Sigmoid colon (tissue), 7 donors: Measurements from ENCODE around the gene CSF1R. TPM values are rescaled to one million over a fixed set of nuclear protein-coding genes. Genes with fewer than 3 reads are reported as not detected.

Experiments used
- DNase-seq: peaks from one replicate; pipeline ENCODE4 v3.0.0-alpha.2; 2019
- H3K27ac ChIP-seq, 4 donors: fragments of 200-600 bp; sonication (generic); one replicate each; pipeline ENCODE4 v1.5.1; 2016 to 2019; ENCODE audit warnings: mild to moderate bottlenecking in 1 of 4
- H3K27me3 ChIP-seq, 3 donors: fragments of 200-600 bp; sonication (generic); one replicate each; pipeline ENCODE4 v1.5.1; 2019; ENCODE audit warnings: mild to moderate bottlenecking in 1 of 3
- H3K36me3 ChIP-seq, 4 donors: fragments of 200-600 bp; sonication (generic); one replicate each; pipeline ENCODE4 v1.5.1; 2016 to 2019
- H3K4me1 ChIP-seq, 4 donors: fragments of 200-600 bp; sonication (generic); one replicate each; pipeline ENCODE4 v1.5.1; 2017 to 2019
- H3K4me3 ChIP-seq, 4 donors: fragments of 200-600 bp; sonication (generic); one replicate each; pipeline ENCODE4 v1.5.1; 2017 to 2019; ENCODE audit warnings: mild to moderate bottlenecking in 2 of 4, moderate library complexity in 1 of 4
- H3K9me3 ChIP-seq, 4 donors: fragments of 200-600 bp in 3 of 4; sonication (generic) in 3 of 4; one replicate each; pipeline versions ENCODE4 v1.5.1 to v1.6.1; 2013 to 2019
- CTCF ChIP-seq, 4 experiments: fragments of 450-650 bp in 3 of 4; fragments of 200-600 bp in 1 of 4; IDR thresholded peaks; one replicate each; pipeline ENCODE4 v1.5.1; 2016 to 2019; ENCODE audit warnings: antibody characterized with exemption in 4 of 4, mild to moderate bottlenecking in 3 of 4, moderate library complexity in 2 of 4
- EP300 ChIP-seq, 4 donors: sonication (generic); formaldehyde crosslinking; IDR thresholded peaks; one replicate each; pipeline ENCODE4 v1.6.1; 2017; ENCODE audit warnings: antibody characterized with exemption in 4 of 4
- POLR2A ChIP-seq, 2 donors: fragments of 450-650 bp; IDR thresholded peaks; one replicate each; pipeline ENCODE4 v1.6.1; 2016; ENCODE audit warnings: antibody characterized with exemption in 2 of 2, mild to moderate bottlenecking in 2 of 2, moderate library complexity in 2 of 2
- POLR2AphosphoS5 ChIP-seq, 4 donors: sonication (generic); formaldehyde crosslinking; IDR thresholded peaks; one replicate each; pipeline ENCODE4 v1.6.1; 2017; ENCODE audit warnings: antibody characterized with exemption in 4 of 4
- WGBS, 2 donors: extraction: QIAGEN DNeasy Blood & Tissue Kit; methylation state at CpG; one replicate each; pipeline ENCODE4 v1.1.7; 2013; 5-methylcytosine and 5-hydroxymethylcytosine counted together
- intact Hi-C: fragments of 100-400 bp; cut with DNase I; formaldehyde crosslinking; loops from one replicate; pipeline ENCODE4 v1.15.1; 2023
- polyA plus RNA-seq, 3 donors: library from polyadenylated mRNA; stranded (reverse); fragments of 200-250 nt; gene quantifications; one replicate each; pipeline ENCODE4 v1.2.3, GENCODE V29; 2013
- total RNA-seq, 4 donors: library from RNA; depleted of rRNA; stranded (reverse); fragments of >200 nt; gene quantifications; one replicate each; pipeline ENCODE4 v1.1.0, GENCODE V29; 2016
- donor health status: healthy with polysubstance abuse.
- donor health status: Bipolar disorder and iron deficiency.
- donor health status: healthy.

CSF1R gene
- total and polyA plus RNA-seq, 7 donors: 10.8 to 44.4 (median 26.1) TPM

- intact Hi-C loops: no loop called here
- DNase-seq: peak; percentile 58
- Histone ChIP-seq H3K27me3 (no peaks in the 10 kb centered on the region), H3K36me3 (peaks cover 0 to 14% (median 3%) of the 10 kb centered on the region in 4 donors), H3K27ac (no peak overlapping the region), H3K4me1 (no peaks in the 10 kb centered on the region), H3K4me3 (no peak overlapping the region), H3K9me3 (no peaks in the 10 kb centered on the region)
- TF ChIP-seq POLR2A (IDR thresholded peaks at IDR 0.05): no peak
- 91% methylated on average over 11 of the region's 11 CpGs for WGBS, 2 donors
These were observed 26.7 kb downstream of the CSF1R start for GRCh38 chr5:150059623-150060022.

- H3K27me3 ChIP-seq: no peaks in the 10 kb centered on the region
- no peak overlapping the region for H3K4me3 ChIP-seq
- H3K36me3 ChIP-seq: peaks cover 0 to 24% (median 8%) of the 10 kb centered on the region in 4 donors
- TF ChIP-seq POLR2A (IDR thresholded peaks at IDR 0.05) (no peak), CTCF (IDR thresholded peaks at IDR 0.05) (no peak), EP300 (IDR thresholded peaks at IDR 0.05) (no peak), POLR2AphosphoS5 (IDR thresholded peaks at IDR 0.05) (no peak)
- H3K9me3 ChIP-seq: no peaks in the 10 kb centered on the region
- no peak overlapping the region for H3K27ac ChIP-seq
- peak; percentile 68 for DNase-seq
- H3K4me1 ChIP-seq: no peaks in the 10 kb centered on the region
- 84 to 88% methylated on average over 6 of the region's 6 CpGs for WGBS, 2 donors
- intact Hi-C loops: no loop called here
These were observed 27.8 kb downstream of the CSF1R start for GRCh38 chr5:150058480-150059126.

GRCh38 chr5:150057996-150058395 lies 28.4 kb downstream of the CSF1R start:
- no peaks in the 10 kb centered on the region for H3K4me1 ChIP-seq
- WGBS, 2 donors: 85% methylated on average over 5 of the region's 5 CpGs
- no peaks in the 10 kb centered on the region for H3K9me3 ChIP-seq
- peak; percentile 10 for DNase-seq
- no peak overlapping the region for H3K27ac ChIP-seq
- peaks cover under 1 to 31% (median 10%) of the 10 kb centered on the region in 4 donors for H3K36me3 ChIP-seq
- TF ChIP-seq POLR2A (IDR thresholded peaks at IDR 0.05): no peak
- TF ChIP-seq POLR2AphosphoS5 (IDR thresholded peaks at IDR 0.05): no peak
- no peak for TF ChIP-seq EP300 (IDR thresholded peaks at IDR 0.05)
- no peak for TF ChIP-seq CTCF (IDR thresholded peaks at IDR 0.05)
- no peaks in the 10 kb centered on the region for H3K27me3 ChIP-seq
- H3K4me3 ChIP-seq: no peak overlapping the region
- intact Hi-C loops: no loop called here

- TF ChIP-seq POLR2AphosphoS5 (IDR thresholded peaks at IDR 0.05): no peak
- TF ChIP-seq CTCF (IDR thresholded peaks at IDR 0.05): no peak
- no peak for TF ChIP-seq POLR2A (IDR thresholded peaks at IDR 0.05)
- no peak for TF ChIP-seq EP300 (IDR thresholded peaks at IDR 0.05)
- intact Hi-C loops: no loop called here
- no peaks in the 10 kb centered on the region for H3K4me1 ChIP-seq
- WGBS, 2 donors: 87 to 93% methylated on average over 2 of the region's 2 CpGs
- H3K9me3 ChIP-seq: no peaks in the 10 kb centered on the region
- no peak overlapping the region for H3K27ac ChIP-seq
- H3K27me3 ChIP-seq: no peaks in the 10 kb centered on the region
- H3K4me3 ChIP-seq: no peak overlapping the region
- no peak for DNase-seq
- H3K36me3 ChIP-seq: peaks cover 5 to 35% (median 14%) of the 10 kb centered on the region in 4 donors
These were observed 28.8 kb downstream of the CSF1R start for GRCh38 chr5:150057511-150057910.

GRCh38 chr5:150057052-150057451 lies 29.3 kb downstream of the CSF1R start:
- WGBS, 2 donors: 79 to 88% methylated on average over 8 of the region's 8 CpGs
- Histone ChIP-seq H3K36me3 (peaks cover 7 to 40% (median 18%) of the 10 kb centered on the region in 4 donors), H3K9me3 (no peaks in the 10 kb centered on the region), H3K27ac (no peak overlapping the region), H3K4me1 (no peaks in the 10 kb centered on the region), H3K27me3 (no peaks in the 10 kb centered on the region), H3K4me3 (no peak overlapping the region)
- intact Hi-C loops: no loop called here
- DNase-seq: no peak
- no peak for TF ChIP-seq EP300 (IDR thresholded peaks at IDR 0.05)
- TF ChIP-seq POLR2AphosphoS5 (IDR thresholded peaks at IDR 0.05): no peak
- TF ChIP-seq POLR2A (IDR thresholded peaks at IDR 0.05): no peak
- TF ChIP-seq CTCF (IDR thresholded peaks at IDR 0.05): no peak
